ENCODE results near the gene STRA6.

GRCh38 chr15:74137537-74137894 is 65.1 kb downstream of the STRA6 start:
- no peak for TF ChIP-seq SUZ12 (IDR thresholded peaks at IDR 0.05; ENCODE audit: extremely low read depth, insufficient read depth, insufficient read length)
- no peak for TF ChIP-seq ZNF274 (IDR thresholded peaks at IDR 0.05; ENCODE audit: low read depth, low read length)

Measured in NT2/D1 (cell line).